GM21528 (cell line): ENCODE data around the gene CCL4L2.
"Not testable (repeated sequence)": the region's sequence is repeated elsewhere in the genome, so short reads cannot be mapped to it uniquely, and the experiment has no call there.

Experiments
- ATAC-seq: cut with Tn5 transposase; IDR thresholded peaks from one replicate; pipeline ENCODE4 v1.9.1; 2021; ENCODE audit warnings: mild to moderate bottlenecking, moderate library complexity; ENCODE audit not compliant: unreplicated experiment, low FRiP score

CCL4L2 gene

DNA sequence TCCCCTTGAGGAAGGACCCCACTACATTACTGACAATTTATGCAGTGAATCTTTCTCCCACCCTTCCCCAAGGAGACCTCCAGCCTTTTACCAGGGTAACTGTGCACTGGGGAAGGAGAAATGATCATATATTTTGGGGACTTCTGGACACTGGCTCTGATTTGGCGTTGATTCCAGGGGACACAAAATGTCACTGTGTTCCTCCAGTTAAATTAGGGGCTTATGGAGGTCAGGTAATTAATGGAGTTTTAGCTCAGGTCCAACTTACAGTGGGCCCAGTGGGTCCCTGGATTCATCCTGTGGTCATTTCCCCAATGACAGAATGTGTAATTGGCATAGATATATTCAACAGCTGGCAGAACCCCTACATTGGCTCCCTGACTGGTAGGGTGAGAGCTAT is 8.7 kb downstream of the CCL4L2 start:
- not testable (repeated sequence) for ATAC-seq

DNA sequence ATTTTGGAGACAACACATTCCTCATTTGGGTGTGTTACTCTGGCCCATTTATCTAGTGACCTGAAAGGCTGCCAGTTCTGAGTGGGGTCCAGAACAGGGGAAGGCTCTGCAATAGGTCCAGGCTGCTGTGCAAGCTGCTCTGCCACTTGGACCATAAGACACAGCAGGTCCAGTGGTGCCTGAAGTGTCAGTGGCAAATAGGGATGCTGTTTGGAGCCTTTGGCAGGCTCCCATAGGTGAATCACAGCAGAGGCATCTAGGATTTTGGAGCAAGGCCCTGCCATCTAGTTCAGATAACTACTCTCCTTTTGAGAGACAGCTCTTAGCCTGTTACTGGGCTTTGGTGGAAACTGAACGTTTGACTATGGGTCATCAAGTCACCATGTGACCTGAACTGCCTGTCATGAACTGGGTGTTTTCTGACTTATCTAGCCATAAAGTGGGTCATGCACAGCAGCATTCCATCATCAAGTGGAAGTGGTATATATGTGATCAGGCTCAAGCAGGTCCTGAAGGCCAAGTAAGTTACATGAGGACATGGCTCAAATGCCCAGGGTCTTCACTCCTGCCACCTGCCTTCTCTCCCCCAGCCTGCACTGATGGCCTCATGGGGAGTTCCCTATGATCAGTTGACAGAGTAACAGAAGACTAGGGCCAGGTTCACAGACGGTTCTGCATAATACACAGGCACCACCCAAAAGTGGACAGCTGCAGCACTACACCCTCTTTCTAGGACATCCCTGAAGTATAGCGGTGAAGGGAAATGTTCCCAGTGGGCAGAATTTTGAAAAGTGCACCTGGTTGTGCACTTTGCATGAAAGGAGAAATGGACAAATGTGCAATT is 10.1 kb downstream of the CCL4L2 start:
- not testable (repeated sequence) for ATAC-seq

DNA sequence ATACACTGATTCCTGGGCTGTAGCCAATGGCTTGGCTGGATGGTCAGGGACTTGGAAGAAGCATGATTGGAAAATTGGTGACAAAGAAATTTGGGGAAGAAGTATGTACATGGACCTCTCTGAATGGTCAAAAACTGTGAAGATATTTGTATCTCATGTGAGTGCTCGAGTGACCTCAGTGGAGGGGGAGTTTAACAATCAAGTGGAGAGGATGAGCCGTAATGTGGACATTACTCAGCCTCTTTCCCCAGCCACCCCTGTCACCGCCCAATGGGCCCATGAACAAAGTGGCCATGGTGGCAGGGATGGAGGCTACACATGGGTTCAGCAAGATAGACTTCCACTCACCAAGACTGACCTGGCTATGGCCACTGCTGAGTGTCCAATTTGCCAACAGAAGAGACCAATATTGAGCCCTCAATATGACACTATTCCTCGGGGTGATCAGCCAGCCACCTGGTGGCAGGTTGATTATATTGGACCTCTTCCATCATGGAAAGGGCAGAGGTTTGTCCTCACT is 10.8 kb downstream of the CCL4L2 start:
- ATAC-seq: not testable (repeated sequence)

DNA sequence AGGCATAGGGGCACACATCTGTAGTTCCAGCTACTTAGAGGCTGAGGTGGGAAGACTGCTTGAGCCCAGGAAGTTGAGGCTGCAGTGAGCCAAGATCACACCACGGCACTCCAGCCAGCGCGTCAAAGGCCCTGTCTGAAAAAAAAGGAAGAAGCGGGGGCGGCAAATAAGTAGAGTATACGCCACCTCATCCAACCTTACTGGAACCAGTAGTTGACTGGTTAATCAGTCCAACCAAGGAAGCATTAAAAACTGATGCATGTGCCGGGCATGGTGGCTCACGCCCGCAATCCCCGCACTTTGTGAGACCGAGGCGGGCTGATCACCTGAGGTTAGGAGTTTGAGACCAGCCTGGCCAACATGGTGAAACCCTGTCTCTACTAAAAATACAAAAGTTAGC is 12.1 kb downstream of the CCL4L2 start:
- not testable (repeated sequence) for ATAC-seq

DNA sequence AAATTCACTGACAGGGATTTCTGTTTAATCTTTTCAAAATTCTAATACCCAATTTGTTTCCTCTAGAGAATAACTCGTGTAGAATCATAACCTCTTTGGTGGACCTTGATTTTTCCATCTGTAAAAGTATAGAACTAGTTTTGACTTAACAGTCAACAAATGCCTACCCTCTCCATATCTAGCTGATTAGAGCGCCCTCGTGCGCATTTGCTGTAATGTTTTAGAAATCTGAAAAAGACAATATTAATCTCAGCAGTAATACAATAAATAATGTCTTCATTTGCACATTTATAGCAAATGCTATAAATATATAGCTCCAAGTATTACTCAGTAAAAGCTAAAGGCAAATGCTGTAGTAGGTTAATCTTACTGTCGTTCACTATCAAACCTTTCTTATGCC is 18.8 kb downstream of the CCL4L2 start:
- not testable (repeated sequence) for ATAC-seq

DNA sequence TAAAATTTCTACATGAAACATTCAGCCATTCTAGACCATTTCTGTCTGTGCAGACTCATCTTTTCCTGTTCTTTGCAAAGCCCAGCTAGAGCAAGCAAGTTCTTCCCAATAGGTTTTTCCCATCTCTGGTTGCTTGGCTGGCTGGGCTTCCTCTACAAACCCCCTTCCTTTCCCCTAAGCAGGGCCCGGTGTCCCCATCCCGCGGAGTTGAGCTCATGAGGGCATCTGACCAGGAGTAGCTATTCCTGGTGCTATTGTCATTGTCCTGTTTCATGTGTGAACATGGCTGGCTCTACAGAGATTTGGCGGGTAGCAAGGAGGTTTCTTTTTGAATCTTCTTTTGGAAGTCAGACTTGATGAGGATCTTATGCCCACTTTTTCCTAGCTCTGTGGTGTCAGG is 31.2 kb downstream of the CCL4L2 start:
- not testable (repeated sequence) for ATAC-seq
